ENCODE data around the gene POLR2B.
"Not testable (repeated sequence)": the region's sequence is repeated elsewhere in the genome, so short reads cannot be mapped to it uniquely, and the experiment has no call there.

POLR2B gene

GRCh38 chr4:57053508-57053907, 74.8 kb downstream of the POLR2B start:
- no peak overlapping the region for H3K27ac ChIP-seq
- no peak for TF ChIP-seq ZFX (IDR thresholded peaks at IDR 0.05; ENCODE audit: borderline replicate concordance)
- TF ChIP-seq, protein P1, sequence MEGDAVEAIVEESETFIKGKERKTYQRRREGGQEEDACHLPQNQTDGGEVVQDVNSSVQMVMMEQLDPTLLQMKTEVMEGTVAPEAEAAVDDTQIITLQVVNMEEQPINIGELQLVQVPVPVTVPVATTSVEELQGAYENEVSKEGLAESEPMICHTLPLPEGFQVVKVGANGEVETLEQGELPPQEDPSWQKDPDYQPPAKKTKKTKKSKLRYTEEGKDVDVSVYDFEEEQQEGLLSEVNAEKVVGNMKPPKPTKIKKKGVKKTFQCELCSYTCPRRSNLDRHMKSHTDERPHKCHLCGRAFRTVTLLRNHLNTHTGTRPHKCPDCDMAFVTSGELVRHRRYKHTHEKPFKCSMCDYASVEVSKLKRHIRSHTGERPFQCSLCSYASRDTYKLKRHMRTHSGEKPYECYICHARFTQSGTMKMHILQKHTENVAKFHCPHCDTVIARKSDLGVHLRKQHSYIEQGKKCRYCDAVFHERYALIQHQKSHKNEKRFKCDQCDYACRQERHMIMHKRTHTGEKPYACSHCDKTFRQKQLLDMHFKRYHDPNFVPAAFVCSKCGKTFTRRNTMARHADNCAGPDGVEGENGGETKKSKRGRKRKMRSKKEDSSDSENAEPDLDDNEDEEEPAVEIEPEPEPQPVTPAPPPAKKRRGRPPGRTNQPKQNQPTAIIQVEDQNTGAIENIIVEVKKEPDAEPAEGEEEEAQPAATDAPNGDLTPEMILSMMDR (IDR thresholded peaks at IDR 0.05), result no peak

DNA sequence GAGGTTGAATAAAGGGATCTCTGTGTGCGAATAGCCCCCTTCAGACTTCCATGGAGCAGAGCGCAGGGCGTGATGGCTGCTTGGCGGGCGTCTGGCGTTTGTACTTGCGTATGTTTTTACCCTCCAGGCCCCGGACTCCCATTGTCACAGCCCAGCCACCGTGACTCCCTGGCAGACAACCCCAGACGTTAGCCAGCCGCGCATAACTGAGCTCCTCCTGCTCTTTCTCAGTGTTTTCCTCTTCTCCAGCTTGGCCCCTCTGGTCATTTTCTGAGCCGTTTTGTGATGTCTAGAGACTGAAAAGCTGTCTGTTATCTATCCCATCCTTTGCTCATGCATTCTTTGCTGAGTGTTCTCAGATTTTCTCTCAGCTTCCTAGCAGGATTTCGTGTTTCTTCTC, 77.2 kb downstream of the POLR2B start:
- H3K27ac ChIP-seq, result no peak overlapping the region
- TF ChIP-seq, protein P1 (IDR thresholded peaks at IDR 0.05), result no peak
- no peak for TF ChIP-seq ZFX (IDR thresholded peaks at IDR 0.05; ENCODE audit: borderline replicate concordance)

GRCh38 chr4:57059890-57060716, 81.4 kb downstream of the POLR2B start:
- TF ChIP-seq, protein P1 (IDR thresholded peaks at IDR 0.05), result no peak
- no peak for TF ChIP-seq ZFX (IDR thresholded peaks at IDR 0.05; ENCODE audit: borderline replicate concordance)
- H3K27ac ChIP-seq, result no peak overlapping the region

GRCh38 chr4:57060717-57061067, 82.0 kb downstream of the POLR2B start:
- not testable (repeated sequence) for H3K27ac ChIP-seq

GRCh38 chr4:57061395-57061794, 82.7 kb downstream of the POLR2B start:
- TF ChIP-seq, protein P1 (IDR thresholded peaks at IDR 0.05), result no peak
- no peak for TF ChIP-seq ZFX (IDR thresholded peaks at IDR 0.05; ENCODE audit: borderline replicate concordance)
- H3K27ac ChIP-seq, result no peak overlapping the region

DNA sequence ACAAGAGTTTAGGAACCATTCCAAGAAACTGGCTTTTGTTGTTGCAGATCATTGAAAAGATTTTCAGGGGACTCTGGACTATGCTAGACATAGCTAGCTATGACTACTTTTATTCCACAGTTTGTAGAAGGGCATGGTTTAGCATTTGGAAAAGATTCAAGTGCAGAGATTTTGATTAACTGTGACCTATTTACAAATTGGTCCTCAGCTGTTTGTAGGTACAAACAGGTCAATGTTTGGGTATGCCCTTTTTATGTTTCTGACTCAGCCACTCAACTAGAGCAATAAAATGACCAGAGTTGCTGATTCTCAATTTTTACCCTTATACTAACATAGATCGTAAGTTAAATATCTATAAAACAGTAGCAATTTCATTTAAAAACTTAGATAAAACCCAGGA, 84.8 kb downstream of the POLR2B start:
- H3K27ac ChIP-seq, result no peak overlapping the region
- TF ChIP-seq, protein P1 (IDR thresholded peaks at IDR 0.05), result no peak
- no peak for TF ChIP-seq ZFX (IDR thresholded peaks at IDR 0.05; ENCODE audit: borderline replicate concordance)

- no peak for TF ChIP-seq ZFX (IDR thresholded peaks at IDR 0.05; ENCODE audit: borderline replicate concordance)
- TF ChIP-seq, protein P1 (IDR thresholded peaks at IDR 0.05), result no peak
- H3K27ac ChIP-seq, result no peak overlapping the region
These were observed 85.4 kb downstream of the POLR2B start for GRCh38 chr4:57064120-57064519.

Data from 22Rv1 (cell line).